B cell (primary cell): ENCODE data around the gene RASGRF2.

Experiments
- CTCF ChIP-seq: fragments of 200-600 bp; IDR thresholded peaks from one replicate; pipeline ENCODE4 v1.8.0; 2022; ENCODE audit warnings: antibody characterized with exemption, mild to moderate bottlenecking
- EZH2 ChIP-seq: IDR thresholded peaks from 2 replicates; pipeline ENCODE4 v1.6.1; 2012; ENCODE audit warnings: borderline replicate concordance, low read depth, mild to moderate bottlenecking, moderate library complexity, low read length; ENCODE audit not compliant: insufficient read depth, poor library complexity, severe bottlenecking

GRCh38 chr5:81014348-81014747, 54.2 kb downstream of the RASGRF2 start:
- TF ChIP-seq EZH2 (no peak), CTCF (no peak)
